Activated B cell treated with CpG ODN at 0.5 μM for 24 hours (primary cell): ENCODE results near the gene SDS. TPM values are rescaled to one million over a fixed set of nuclear protein-coding genes. Genes with fewer than 3 reads are reported as not detected.

Source experiments
- ATAC-seq: fragments of 200-7000 bp; cut with Tn5 transposase; one replicate; pipeline ENCODE4 v1.10.0; 2021; ENCODE audit warnings: low read depth, mild to moderate bottlenecking, moderate library complexity
- CTCF ChIA-PET: fragments of 350-600 bp; sonication (Branson Sonifier 250); formaldehyde crosslinking; loops from one replicate; lab custom pipeline; 2021; ENCODE audit warnings: antibody characterized with exemption; lab: Charles Lee
- POLR2A ChIA-PET: fragments of 350-600 bp; sonication (Branson Sonifier 250); formaldehyde crosslinking; loops from one replicate; lab custom pipeline; 2021; ENCODE audit warnings: antibody characterized with exemption; lab: Charles Lee
- DNase-seq: peaks from one replicate; pipeline ENCODE4 v3.0.0; 2022
- H3K27ac Mint-ChIP-seq: one replicate; pipeline ENCODE4 v1.8.0; 2020; ENCODE audit warnings: mixed read lengths
- H3K27me3 Mint-ChIP-seq: one replicate; pipeline ENCODE4 v1.8.0; 2021; ENCODE audit warnings: mixed read lengths
- H3K36me3 Mint-ChIP-seq: one replicate; pipeline ENCODE4 v1.8.0; 2021; ENCODE audit warnings: low read depth, mixed read lengths
- H3K4me1 Mint-ChIP-seq: one replicate; pipeline ENCODE4 v1.8.0; 2021; ENCODE audit warnings: mixed read lengths
- H3K4me3 Mint-ChIP-seq: one replicate; pipeline ENCODE4 v1.8.0; 2020; ENCODE audit warnings: mild to moderate bottlenecking, mixed read lengths
- H3K9me3 Mint-ChIP-seq: one replicate; pipeline ENCODE4 v1.8.0; 2020; ENCODE audit warnings: mixed read lengths
- CTCF ChIP-seq: fragments of 200-600 bp; IDR thresholded peaks from one replicate; pipeline ENCODE4 v1.8.0; 2022; ENCODE audit warnings: antibody characterized with exemption, mild to moderate bottlenecking
- intact Hi-C: fragments of 100-400 bp; cut with micrococcal nuclease; formaldehyde crosslinking; loops from one replicate; pipeline ENCODE4 v1.15.1; 2024
- total RNA-seq: library from RNA; stranded (reverse); gene quantifications from 2 replicates; pipeline ENCODE4 v1.2.3, GENCODE V29; 2022

SDS gene
- total RNA-seq, 1 donor from 2014 or later, result not detected

GRCh38 chr12:113374823-113375428, 28.8 kb downstream of the SDS start:
- H3K36me3 Mint-ChIP-seq, result peaks cover 37% of the 10 kb centered on the region
- H3K27me3 Mint-ChIP-seq, result no peaks in the 10 kb centered on the region
- ChIA-PET POLR2A (no interaction called here), CTCF (no interaction called here)
- intact Hi-C loops, result no loop called here
- no peak overlapping the region for H3K27ac Mint-ChIP-seq
- DNase-seq (no peak), ATAC-seq (no peak)
- H3K4me3 Mint-ChIP-seq, result no peak overlapping the region
- H3K4me1 Mint-ChIP-seq, result peaks cover 8% of the 10 kb centered on the region
- H3K9me3 Mint-ChIP-seq, result no peaks in the 10 kb centered on the region
- TF ChIP-seq CTCF, result no peak

- no peaks in the 10 kb centered on the region for H3K9me3 Mint-ChIP-seq
- TF ChIP-seq CTCF, result no peak
Observed at GRCh38 chr12:113373969-113374368, 29.7 kb downstream of the SDS start.

GRCh38 chr12:113373440-113373839, 30.2 kb downstream of the SDS start:
- H3K27ac Mint-ChIP-seq, result no peak overlapping the region
- intact Hi-C loops, result no loop called here
- DNase-seq, result no peak
- H3K4me3 Mint-ChIP-seq, result no peak overlapping the region
- ChIA-PET POLR2A (no interaction called here), CTCF (no interaction called here)
- H3K27me3 Mint-ChIP-seq, result no peaks in the 10 kb centered on the region
- ATAC-seq, result no peak
- peaks cover 8% of the 10 kb centered on the region for H3K4me1 Mint-ChIP-seq
- TF ChIP-seq CTCF, result no peak
- no peaks in the 10 kb centered on the region for H3K9me3 Mint-ChIP-seq
- H3K36me3 Mint-ChIP-seq, result peaks cover 39% of the 10 kb centered on the region

More at GRCh38 chr12:113373969-113374368, 29.7 kb downstream of the SDS start:
- intact Hi-C loops, result no loop called here
- ATAC-seq, result no peak
- H3K4me3 Mint-ChIP-seq, result no peak overlapping the region
- no peak overlapping the region for H3K27ac Mint-ChIP-seq
- H3K36me3 Mint-ChIP-seq, result peaks cover 39% of the 10 kb centered on the region
- no peak for DNase-seq
- peaks cover 8% of the 10 kb centered on the region for H3K4me1 Mint-ChIP-seq
- H3K27me3 Mint-ChIP-seq, result no peaks in the 10 kb centered on the region
- POLR2A ChIA-PET, result no interaction called here
- CTCF ChIA-PET, result no interaction called here

GRCh38 chr12:113372371-113372770, 31.3 kb downstream of the SDS start:
- H3K27me3 Mint-ChIP-seq, result no peaks in the 10 kb centered on the region
- CTCF ChIA-PET, result no interaction called here
- H3K9me3 Mint-ChIP-seq, result no peaks in the 10 kb centered on the region
- TF ChIP-seq CTCF, result no peak
- ATAC-seq (no peak), DNase-seq (no peak)
- H3K36me3 Mint-ChIP-seq, result peaks cover 38% of the 10 kb centered on the region
- POLR2A ChIA-PET, result no interaction called here
- H3K27ac Mint-ChIP-seq, result no peak overlapping the region
- H3K4me3 Mint-ChIP-seq, result no peak overlapping the region
- peaks cover 8% of the 10 kb centered on the region for H3K4me1 Mint-ChIP-seq
- intact Hi-C loops, result no loop called here

- peaks cover 34% of the 10 kb centered on the region for H3K36me3 Mint-ChIP-seq
- ATAC-seq, result no peak
- DNase-seq, result no peak
- no peak overlapping the region for H3K4me3 Mint-ChIP-seq
- peaks cover 8% of the 10 kb centered on the region for H3K4me1 Mint-ChIP-seq
- TF ChIP-seq CTCF, result no peak
- ChIA-PET CTCF (no interaction called here), POLR2A (no interaction called here)
- H3K9me3 Mint-ChIP-seq, result no peaks in the 10 kb centered on the region
- H3K27me3 Mint-ChIP-seq, result no peaks in the 10 kb centered on the region
- H3K27ac Mint-ChIP-seq, result no peak overlapping the region
- intact Hi-C loops, result no loop called here
Observed at GRCh38 chr12:113371808-113372207, 31.9 kb downstream of the SDS start.
